HepG2 (cell line): ENCODE results near the gene TBC1D4. TPM values are rescaled to one million over a fixed set of nuclear protein-coding genes. Genes with fewer than 3 reads are reported as not detected.

Source experiments
- HNF1A ChIP-seq, 2 experiments: sonication (generic) in 1 of 2; formaldehyde crosslinking in 1 of 2; IDR thresholded peaks; 2 replicates each; pipeline versions ENCODE4 v1.4.0 to v1.6.1; 2016 to 2020; ENCODE audit warnings: borderline replicate concordance in 1 of 2, low read depth in 1 of 2, mild to moderate bottlenecking in 1 of 2, missing genetic modification reagents in 1 of 2
- MAFK ChIP-seq, 2 experiments: IDR thresholded peaks in 1 of 2; conservative IDR thresholded peaks in 1 of 2; 2 replicates each; pipeline ENCODE4 v1.6.1; 2011; ENCODE audit warnings: improper control_type of control experiment in 2 of 2, low read length in 2 of 2
- NFAT5 ChIP-seq: sonication (generic); formaldehyde crosslinking; IDR thresholded peaks from 2 replicates; pipeline ENCODE4 v1.4.0; 2020; ENCODE audit warnings: missing genetic modification reagents
- NFYC ChIP-seq: IDR thresholded peaks from 2 replicates; pipeline ENCODE4 v1.6.1; 2016; ENCODE audit warnings: missing genetic modification reagents, missing compliant biosample characterization
- SOX13 ChIP-seq, 3 experiments: fragments of 450-650 bp in 1 of 3; sonication (generic) in 1 of 3; formaldehyde crosslinking in 1 of 3; IDR thresholded peaks in 2 of 3; conservative IDR thresholded peaks in 1 of 3; 2 replicates each; pipeline versions ENCODE4 v1.5.0 to v1.6.1; 2016 to 2020; ENCODE audit warnings: antibody characterized with exemption in 1 of 3, mild to moderate bottlenecking in 1 of 3, missing compliant biosample characterization in 1 of 3, missing genetic modification reagents in 1 of 3, moderate library complexity in 1 of 3
- polyA plus RNA-seq, 8 experiments: library from polyadenylated mRNA; depleted of rRNA in 3 of 8; stranded (reverse) in 7 of 8; unstranded in 1 of 8; fragments of >200 nt; fragmentation: Illumina TruSeq in 4 of 8; extraction: Trizol in 4 of 8; gene quantifications; 2 replicates each; pipeline versions ENCODE4 v1.2.1 to v1.2.3, GENCODE V29; 2011 to 2016; ENCODE audit warnings: low read depth in 4 of 8, missing spikeins in 1 of 8, mixed read lengths in 1 of 8; ENCODE audit not compliant: insufficient read depth in 1 of 8
- total RNA-seq, 5 experiments: library from RNA; depleted of rRNA; stranded (reverse); fragments of >200 nt; fragmentation: Illumina TruSeq; extraction: Trizol; gene quantifications; 2 replicates each; pipeline ENCODE4 v1.2.3, GENCODE V29; 2016; ENCODE audit warnings: low read depth in 1 of 5

The TBC1D4 gene
- total and polyA plus RNA-seq, 2 of the 13 experiments (the other 11 are each of a cell fraction or from before 2014, with no cell fraction given), result 35.9 to 64.4 TPM

GRCh38 chr13:75452564-75452963 is 29.4 kb downstream of the TBC1D4 start (continued):
- TF ChIP-seq SOX13 (IDR thresholded peaks at IDR 0.05) (no peak), SOX13 (CRISPR knock-in tag; conservative IDR thresholded peaks at IDR 0.05 in 1 of 2, IDR thresholded peaks at IDR 0.05 in 1 of 2) (peak in 1 of 2 experiments; percentile 24; a peak in 1 of 4 replicates), HNF1A (IDR thresholded peaks at IDR 0.05; ENCODE audit: low read depth) (peak; percentile 57; the same call in 1 of the 2 replicates), HNF1A (CRISPR knock-in tag; IDR thresholded peaks at IDR 0.05; ENCODE audit: borderline replicate concordance) (peak; percentile 19; the same call in 1 of the 2 replicates), NFYC (CRISPR knock-in tag) (no peak), NFAT5 (CRISPR knock-in tag) (no peak), MAFK (conservative IDR thresholded peaks at IDR 0.05 in 1 of 2, IDR thresholded peaks at IDR 0.05 in 1 of 2; ENCODE audit: low read length in 2 of 2) (peak; percentile 55 to 68)
